T-helper 17 cell (primary cell): Measurements from ENCODE around the gene ASAH2. TPM values are rescaled to one million over a fixed set of nuclear protein-coding genes. Genes with fewer than 3 reads are reported as not detected.

Experiments used
- ATAC-seq: fragments of 150-1000 bp; cut with Tn5 transposase; 2 replicates; pipeline ENCODE4 v1.10.0; 2021; ENCODE audit warnings: mild to moderate bottlenecking, moderate library complexity
- DNase-seq, 3 donors: peaks; one replicate each; pipeline versions ENCODE4 v3.0.0 to v3.0.0-alpha.2; 2020 to 2021
- H3K9me3 ChIP-seq: one replicate; pipeline ENCODE4 v1.7.0; 2013; ENCODE audit warnings: low read length, mild to moderate bottlenecking; ENCODE audit not compliant: control insufficient read depth, poor library complexity, severe bottlenecking
- H3K27ac Mint-ChIP-seq: one replicate; pipeline ENCODE4 v1.8.0; 2022; ENCODE audit warnings: mild to moderate bottlenecking, moderate library complexity, mixed read lengths
- H3K27me3 Mint-ChIP-seq: one replicate; pipeline ENCODE4 v1.8.0; 2022; ENCODE audit warnings: mixed read lengths
- H3K36me3 Mint-ChIP-seq: one replicate; pipeline ENCODE4 v1.8.0; 2022; ENCODE audit warnings: low read depth, mixed read lengths
- H3K4me1 Mint-ChIP-seq: one replicate; pipeline ENCODE4 v1.8.0; 2022; ENCODE audit warnings: mild to moderate bottlenecking, mixed read lengths
- H3K4me3 Mint-ChIP-seq: one replicate; pipeline ENCODE4 v1.8.0; 2022; ENCODE audit warnings: mild to moderate bottlenecking, moderate library complexity, mixed read lengths
- total RNA-seq, 4 donors: library from RNA in 2 of 4; stranded (reverse) in 2 of 4; gene quantifications; one replicate each; pipeline ENCODE4 v1.2.3 and lab custom pipeline; 2022 to 2026

ASAH2 gene
- total RNA-seq, result 1 to 10 TPM; 1.0 to 2.5 TPM
- 0 to 0.45 reads per million in 2 donors for total RNA-seq (lab: John Stamatoyannopoulos, UW)

- no peak for DNase-seq
- Mint-ChIP-seq H3K4me3 (no peak within 1 kb of the TSS), H3K27ac (no peak within 1 kb of the TSS), H3K4me1 (no peaks in the 10 kb centered on the region), H3K36me3 (no peaks in the 10 kb centered on the region), H3K27me3 (peaks cover 64% of the 10 kb centered on the region)
- H3K9me3 ChIP-seq, result no peaks in the 10 kb centered on the region
- no peak for ATAC-seq
Measured at GRCh38 chr10:50251394-50251793, at the start of gene ASAH2. ASAH2 (minus strand) TSS chr10:50251516; CDS start chr10:50248610, 2,906 bp downstream.

DNA sequence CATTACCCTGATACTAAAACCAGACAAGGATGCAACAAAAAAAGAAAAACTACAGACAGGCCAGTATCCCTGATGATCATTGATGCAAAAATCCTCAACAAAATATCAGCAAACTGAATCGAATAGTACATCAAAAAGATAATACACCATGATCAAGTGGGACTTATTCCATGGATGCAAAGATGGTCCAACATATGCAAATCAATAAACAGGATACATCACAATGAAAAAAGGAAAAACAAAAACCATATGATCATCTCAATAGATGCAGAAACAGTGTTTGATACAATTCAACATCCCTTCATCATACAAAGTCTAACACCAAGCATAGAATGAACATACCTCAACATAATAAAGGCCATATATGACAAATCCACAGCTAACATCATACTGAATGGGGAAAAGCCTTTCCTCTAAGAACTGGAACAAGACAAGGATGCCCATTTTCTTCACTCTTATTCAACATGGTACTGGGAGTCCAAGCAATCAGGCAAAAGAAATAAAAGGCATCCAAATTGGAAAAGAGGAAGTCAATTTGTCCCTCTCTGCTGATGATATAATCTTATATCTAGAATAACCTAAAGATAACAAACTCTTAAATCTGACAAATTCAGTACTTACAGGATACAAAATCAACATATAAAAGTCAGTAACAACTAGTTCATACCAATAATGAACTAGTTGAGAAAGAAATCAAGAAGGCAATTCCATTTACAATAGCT lies 48.8 kb upstream of the ASAH2 start:
- peaks cover 3% of the 10 kb centered on the region for H3K4me1 Mint-ChIP-seq
- H3K4me3 Mint-ChIP-seq, result no peak overlapping the region
- no peaks in the 10 kb centered on the region for H3K36me3 Mint-ChIP-seq
- DNase-seq (no peak), ATAC-seq (no peak)
- no peaks in the 10 kb centered on the region for H3K27me3 Mint-ChIP-seq
- no peak overlapping the region for H3K27ac Mint-ChIP-seq
- H3K9me3 ChIP-seq, result no peaks in the 10 kb centered on the region

GRCh38 chr10:50295367-50295766 lies 44.1 kb upstream of the ASAH2 start:
- H3K27me3 Mint-ChIP-seq, result no peaks in the 10 kb centered on the region

DNA sequence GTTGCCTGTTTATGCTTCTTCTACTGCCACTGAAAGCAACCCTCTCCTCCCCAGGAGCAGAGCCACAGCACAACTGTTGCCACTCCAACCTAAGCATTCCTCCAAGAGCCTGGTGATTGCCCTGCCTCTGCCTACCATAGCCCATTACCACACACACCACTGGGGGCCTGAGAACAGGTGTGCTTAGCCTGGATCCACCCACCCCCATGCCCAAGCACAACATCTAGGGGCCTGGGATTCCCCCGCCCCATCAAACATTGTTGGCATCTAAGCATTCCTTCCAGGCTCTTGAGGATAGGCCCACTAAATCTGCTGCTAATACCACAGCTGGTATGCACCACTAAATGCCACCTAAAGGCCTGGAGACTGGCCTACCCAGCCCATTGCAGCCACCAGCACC lies 43.3 kb upstream of the ASAH2 start:
- DNase-seq (no peak), ATAC-seq (no peak)
- H3K4me3 Mint-ChIP-seq, result no peak overlapping the region
- no peak overlapping the region for H3K27ac Mint-ChIP-seq
- H3K9me3 ChIP-seq, result no peaks in the 10 kb centered on the region
- no peaks in the 10 kb centered on the region for H3K27me3 Mint-ChIP-seq
- peaks cover 3% of the 10 kb centered on the region for H3K4me1 Mint-ChIP-seq
- no peaks in the 10 kb centered on the region for H3K36me3 Mint-ChIP-seq

More at GRCh38 chr10:50295367-50295766, 44.1 kb upstream of the ASAH2 start:
- DNase-seq (no peak), ATAC-seq (no peak)
- H3K27ac Mint-ChIP-seq, result no peak overlapping the region
- H3K4me3 Mint-ChIP-seq, result no peak overlapping the region
- H3K4me1 Mint-ChIP-seq, result peaks cover 3% of the 10 kb centered on the region
- H3K9me3 ChIP-seq, result no peaks in the 10 kb centered on the region
- no peaks in the 10 kb centered on the region for H3K36me3 Mint-ChIP-seq

- Mint-ChIP-seq H3K27me3 (no peaks in the 10 kb centered on the region), H3K4me3 (no peak overlapping the region), H3K36me3 (no peaks in the 10 kb centered on the region), H3K4me1 (peaks cover 3% of the 10 kb centered on the region), H3K27ac (no peak overlapping the region)
- DNase-seq (no peak), ATAC-seq (no peak)
- H3K9me3 ChIP-seq, result no peaks in the 10 kb centered on the region
Measured at GRCh38 chr10:50293513-50294313, 42.4 kb upstream of the ASAH2 start.

DNA sequence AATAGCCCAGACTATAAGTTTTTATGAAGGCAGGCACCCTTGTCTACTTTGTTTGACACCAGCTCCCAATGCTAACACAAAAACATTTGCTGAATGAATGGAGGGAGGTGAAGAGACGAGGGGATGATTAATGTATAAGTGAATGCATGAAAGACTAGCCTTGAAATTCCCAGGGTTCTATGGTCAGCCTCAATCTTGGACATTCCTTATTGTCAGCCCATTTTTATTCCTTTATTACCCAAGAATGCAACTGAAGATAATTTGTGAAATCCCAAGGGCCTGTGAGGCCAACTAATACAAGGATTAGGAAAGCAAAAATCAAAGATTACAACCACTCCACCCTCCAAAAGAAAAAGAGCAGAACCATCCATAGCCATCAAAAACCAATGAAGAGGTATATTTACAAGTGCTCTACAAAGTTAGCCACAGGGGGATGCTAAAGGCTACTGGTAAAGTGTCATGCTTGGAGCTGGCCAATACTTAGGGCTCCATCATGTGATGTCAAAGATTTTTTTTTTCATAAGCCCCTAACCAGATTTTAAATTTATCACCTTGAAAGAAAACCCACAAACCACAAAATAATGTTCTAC lies 40.0 kb upstream of the ASAH2 start:
- DNase-seq, result no peak
- peaks cover 3% of the 10 kb centered on the region for H3K4me1 Mint-ChIP-seq
- no peaks in the 10 kb centered on the region for H3K36me3 Mint-ChIP-seq
- ATAC-seq, result no peak
- H3K4me3 Mint-ChIP-seq, result no peak overlapping the region
- H3K27me3 Mint-ChIP-seq, result peaks cover 5% of the 10 kb centered on the region
- no peaks in the 10 kb centered on the region for H3K9me3 ChIP-seq
- H3K27ac Mint-ChIP-seq, result no peak overlapping the region

- Mint-ChIP-seq H3K4me3 (no peak overlapping the region), H3K36me3 (no peaks in the 10 kb centered on the region), H3K27ac (no peak overlapping the region), H3K27me3 (peaks cover 5% of the 10 kb centered on the region), H3K4me1 (no peaks in the 10 kb centered on the region)
- no peak for ATAC-seq
- H3K9me3 ChIP-seq, result no peaks in the 10 kb centered on the region
- DNase-seq, result no peak
Measured at GRCh38 chr10:50289196-50289595, 37.9 kb upstream of the ASAH2 start.

DNA sequence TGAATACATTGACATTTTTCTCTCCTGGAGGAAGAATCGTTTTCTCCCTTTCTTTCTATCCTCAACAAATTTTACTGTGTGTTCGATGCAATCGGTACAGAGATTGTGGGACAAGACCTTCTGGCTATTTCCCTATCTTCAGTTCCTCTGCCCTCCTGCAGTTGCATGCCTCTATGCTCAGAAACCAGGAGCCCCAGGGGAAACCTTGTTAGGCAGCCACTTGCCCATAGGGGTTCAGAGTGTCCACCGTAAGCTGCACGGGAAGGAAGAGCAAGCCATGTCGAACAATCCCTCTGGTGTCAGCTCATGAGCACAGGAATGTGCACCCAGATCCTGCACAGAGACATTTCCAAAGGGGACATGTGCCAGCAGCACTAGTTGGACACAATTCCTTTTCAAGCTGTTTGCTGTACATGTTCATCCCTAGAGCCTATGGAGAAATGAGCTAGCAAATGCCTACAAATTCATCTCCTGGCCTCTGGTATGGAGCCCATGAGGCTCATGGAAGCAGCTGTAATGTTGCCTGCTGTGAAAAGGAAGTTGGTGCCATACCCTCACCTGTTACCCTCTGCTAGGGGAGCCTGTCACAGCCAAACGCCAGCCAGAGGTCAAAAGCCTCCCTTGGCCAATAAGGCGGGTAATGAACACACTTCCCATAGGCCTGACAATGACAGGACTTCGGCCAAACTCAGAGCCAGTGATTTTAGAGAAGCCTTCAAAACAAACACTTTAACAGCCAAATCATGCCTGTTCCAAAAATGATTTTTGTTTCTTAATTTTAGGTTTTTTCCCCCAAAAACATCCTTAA lies 35.9 kb upstream of the ASAH2 start:
- Mint-ChIP-seq H3K4me1 (no peaks in the 10 kb centered on the region), H3K4me3 (peak overlapping the region; percentile 13), H3K27me3 (peaks cover 17% of the 10 kb centered on the region), H3K27ac (no peak overlapping the region), H3K36me3 (no peaks in the 10 kb centered on the region)
- no peaks in the 10 kb centered on the region for H3K9me3 ChIP-seq
- no peak for DNase-seq
- no peak for ATAC-seq

GRCh38 chr10:50286517-50286916 lies 35.2 kb upstream of the ASAH2 start:
- ATAC-seq (no peak), DNase-seq (no peak)
- Mint-ChIP-seq H3K36me3 (no peaks in the 10 kb centered on the region), H3K4me3 (no peak overlapping the region), H3K4me1 (no peaks in the 10 kb centered on the region), H3K27ac (no peak overlapping the region), H3K27me3 (peaks cover 22% of the 10 kb centered on the region)
- H3K9me3 ChIP-seq, result no peaks in the 10 kb centered on the region

GRCh38 chr10:50281967-50282522 lies 30.7 kb upstream of the ASAH2 start:
- ATAC-seq (no peak), DNase-seq (no peak)
- H3K27me3 Mint-ChIP-seq, result peaks cover 54% of the 10 kb centered on the region
- H3K4me1 Mint-ChIP-seq, result no peaks in the 10 kb centered on the region
- H3K9me3 ChIP-seq, result no peaks in the 10 kb centered on the region
- H3K36me3 Mint-ChIP-seq, result no peaks in the 10 kb centered on the region
- no peak overlapping the region for H3K27ac Mint-ChIP-seq
- no peak overlapping the region for H3K4me3 Mint-ChIP-seq

DNA sequence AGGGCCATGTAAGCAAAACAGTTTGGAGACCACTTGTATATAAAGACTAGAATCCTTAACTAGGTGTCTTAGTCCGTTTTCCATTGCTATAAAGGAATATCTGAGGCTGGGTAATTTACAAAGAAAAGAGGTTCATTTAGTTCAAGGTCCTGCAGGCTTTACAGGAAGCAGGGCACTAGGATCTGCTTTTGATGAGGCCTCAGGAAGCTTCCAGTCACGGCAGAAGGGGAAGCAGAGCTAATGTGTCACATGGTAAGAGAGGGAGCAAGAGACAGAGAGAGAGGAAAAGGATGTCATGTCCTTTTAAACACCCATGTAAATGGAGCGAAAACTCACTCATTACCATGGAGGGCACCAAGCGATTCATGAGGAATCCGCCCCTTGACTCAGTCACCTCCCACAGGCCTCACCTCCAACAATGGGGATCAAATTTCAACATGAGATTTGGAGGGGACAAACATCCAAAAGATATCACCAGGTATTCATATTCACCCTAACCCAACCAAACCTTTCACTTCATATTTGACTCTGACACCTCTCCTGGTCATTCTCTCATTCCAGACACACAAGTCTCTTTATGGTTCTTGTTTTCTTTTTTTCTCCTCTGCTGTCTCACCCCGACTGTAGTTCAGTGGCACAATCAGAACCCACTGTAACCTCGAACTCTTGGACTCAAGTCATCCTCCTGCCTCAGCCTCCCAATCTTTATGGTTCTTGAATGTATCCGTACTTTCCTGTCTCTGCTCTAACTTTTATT lies 30.1 kb upstream of the ASAH2 start:
- H3K9me3 ChIP-seq, result no peaks in the 10 kb centered on the region

More for the DNA sequence above, 30.1 kb upstream of the ASAH2 start:
- no peak for DNase-seq
- Mint-ChIP-seq H3K27me3 (peaks cover 57% of the 10 kb centered on the region), H3K36me3 (no peaks in the 10 kb centered on the region), H3K4me1 (no peaks in the 10 kb centered on the region), H3K4me3 (no peak overlapping the region), H3K27ac (no peak overlapping the region)
- no peak for ATAC-seq
